ENCODE results near the gene MYNN. TPM values are rescaled to one million over a fixed set of nuclear protein-coding genes. Genes with fewer than 3 reads are reported as not detected.
"Not testable (repeated sequence)": the region's sequence is repeated elsewhere in the genome, so short reads cannot be mapped to it uniquely, and the experiment has no call there.

Gene MYNN
- total RNA-seq (ENCODE audit: unreplicated experiment): 13.0 TPM
- long read RNA-seq, full-length matches to known transcripts: 8 of 17 reads
- long read RNA-seq, partial matches to known transcripts: 4 of 17 reads
- long read RNA-seq, other reads (novel, unspliced or antisense): 5 of 17 reads

DNA sequence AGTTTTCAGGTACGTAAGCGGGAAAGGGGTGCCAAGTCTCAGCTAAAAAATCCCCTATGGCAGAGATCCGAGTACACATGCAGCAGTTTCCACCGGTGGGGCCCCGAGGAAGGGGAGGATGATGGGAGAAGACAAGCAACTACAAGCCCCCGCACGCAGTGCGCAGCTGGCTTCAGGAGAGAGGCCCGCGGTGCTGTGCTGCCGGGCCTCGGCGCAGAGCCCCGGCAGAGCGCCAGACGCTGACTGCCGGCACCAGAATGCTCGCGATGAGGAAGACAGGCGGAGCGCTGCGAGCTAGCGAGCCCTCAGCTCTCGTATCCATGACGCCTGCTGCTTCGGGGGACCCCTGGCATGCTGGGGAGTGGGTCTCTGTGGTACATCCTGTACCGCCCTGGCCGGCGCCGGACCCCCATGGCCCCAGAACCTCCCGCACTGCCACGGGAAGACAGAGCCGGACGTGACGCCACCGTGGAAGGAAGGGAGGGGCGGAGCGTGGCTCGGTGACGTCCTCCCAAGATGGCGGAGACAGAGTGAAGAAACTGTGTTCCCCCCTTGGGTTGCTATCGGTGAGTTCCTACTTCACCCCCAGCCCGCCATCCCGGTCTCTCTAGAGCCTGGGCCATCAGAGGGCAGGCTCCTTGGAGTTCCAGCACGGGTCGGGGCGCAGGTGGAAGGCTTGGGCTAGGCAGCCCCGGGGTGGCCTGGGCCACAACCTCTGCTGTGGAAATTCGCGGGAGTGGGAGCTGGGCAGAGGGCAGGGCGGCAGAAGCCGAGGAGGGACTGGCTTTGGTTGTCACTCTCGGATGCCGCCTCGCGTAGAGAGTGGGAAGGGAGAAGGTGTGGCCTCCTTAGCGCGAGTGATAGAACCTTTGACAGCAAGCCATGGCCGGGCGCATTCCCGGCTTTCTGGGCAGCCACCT is at the start of gene MYNN:
TSS of gene MYNN (plus strand) at position 500 of the 920 bp plus-strand sequence. CDS start 900 bp downstream, outside the sequence.
- peak within 1 kb of the TSS; percentile 99 for H3K27ac Mint-ChIP-seq (ENCODE audit: unreplicated experiment)
- peak within 1 kb of the TSS; percentile 99 for H3K4me3 Mint-ChIP-seq (ENCODE audit: unreplicated experiment)
- peaks cover 26% of the 10 kb centered on the region for H3K36me3 Mint-ChIP-seq (ENCODE audit: low read depth, unreplicated experiment)
- TF ChIP-seq, protein P1, sequence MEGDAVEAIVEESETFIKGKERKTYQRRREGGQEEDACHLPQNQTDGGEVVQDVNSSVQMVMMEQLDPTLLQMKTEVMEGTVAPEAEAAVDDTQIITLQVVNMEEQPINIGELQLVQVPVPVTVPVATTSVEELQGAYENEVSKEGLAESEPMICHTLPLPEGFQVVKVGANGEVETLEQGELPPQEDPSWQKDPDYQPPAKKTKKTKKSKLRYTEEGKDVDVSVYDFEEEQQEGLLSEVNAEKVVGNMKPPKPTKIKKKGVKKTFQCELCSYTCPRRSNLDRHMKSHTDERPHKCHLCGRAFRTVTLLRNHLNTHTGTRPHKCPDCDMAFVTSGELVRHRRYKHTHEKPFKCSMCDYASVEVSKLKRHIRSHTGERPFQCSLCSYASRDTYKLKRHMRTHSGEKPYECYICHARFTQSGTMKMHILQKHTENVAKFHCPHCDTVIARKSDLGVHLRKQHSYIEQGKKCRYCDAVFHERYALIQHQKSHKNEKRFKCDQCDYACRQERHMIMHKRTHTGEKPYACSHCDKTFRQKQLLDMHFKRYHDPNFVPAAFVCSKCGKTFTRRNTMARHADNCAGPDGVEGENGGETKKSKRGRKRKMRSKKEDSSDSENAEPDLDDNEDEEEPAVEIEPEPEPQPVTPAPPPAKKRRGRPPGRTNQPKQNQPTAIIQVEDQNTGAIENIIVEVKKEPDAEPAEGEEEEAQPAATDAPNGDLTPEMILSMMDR (IDR thresholded peaks at IDR 0.05; ENCODE audit: unreplicated experiment): no peak
- H3K4me1 Mint-ChIP-seq (ENCODE audit: unreplicated experiment): peaks cover 15% of the 10 kb centered on the region
- H3K27me3 Mint-ChIP-seq (ENCODE audit: unreplicated experiment): peaks cover 15% of the 10 kb centered on the region
- DNase-seq (ENCODE audit: low spot score): peak; percentile 88
- no peaks in the 10 kb centered on the region for H3K9me3 Mint-ChIP-seq (ENCODE audit: unreplicated experiment)

DNA sequence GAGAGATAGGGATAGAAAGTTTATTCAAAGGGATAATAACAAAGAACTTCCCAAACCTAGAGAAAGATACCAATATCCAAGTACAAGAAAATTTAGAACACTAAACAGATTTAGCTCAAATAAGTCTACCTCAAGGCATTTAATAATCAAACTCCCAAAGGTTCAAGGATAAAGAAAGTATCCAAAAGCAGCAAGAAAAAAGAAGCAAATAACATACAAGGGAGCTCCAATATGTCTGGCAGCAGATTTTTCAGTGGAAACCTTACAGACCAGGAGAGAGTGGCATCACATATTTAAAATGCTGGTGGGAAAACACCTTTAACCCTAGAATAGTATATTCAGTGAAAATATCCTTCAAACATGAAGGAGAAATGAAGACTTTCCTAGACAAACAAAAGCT is 41.3 kb upstream of the MYNN start:
- not testable (repeated sequence) for H3K4me1 Mint-ChIP-seq (ENCODE audit: unreplicated experiment); H3K36me3 Mint-ChIP-seq (ENCODE audit: low read depth, unreplicated experiment); DNase-seq (ENCODE audit: low spot score); H3K9me3 Mint-ChIP-seq (ENCODE audit: unreplicated experiment); H3K27ac Mint-ChIP-seq (ENCODE audit: unreplicated experiment); H3K27me3 Mint-ChIP-seq (ENCODE audit: unreplicated experiment); H3K4me3 Mint-ChIP-seq (ENCODE audit: unreplicated experiment)

- no peak for DNase-seq (ENCODE audit: low spot score)
- H3K4me1 Mint-ChIP-seq (ENCODE audit: unreplicated experiment): no peaks in the 10 kb centered on the region
- no peaks in the 10 kb centered on the region for H3K9me3 Mint-ChIP-seq (ENCODE audit: unreplicated experiment)
- H3K4me3 Mint-ChIP-seq (ENCODE audit: unreplicated experiment): no peak overlapping the region
- H3K27me3 Mint-ChIP-seq (ENCODE audit: unreplicated experiment): peaks cover 2% of the 10 kb centered on the region
- no peak overlapping the region for H3K27ac Mint-ChIP-seq (ENCODE audit: unreplicated experiment)
- H3K36me3 Mint-ChIP-seq (ENCODE audit: low read depth, unreplicated experiment): no peaks in the 10 kb centered on the region
- TF ChIP-seq, protein P1 (IDR thresholded peaks at IDR 0.05; ENCODE audit: unreplicated experiment): no peak
Measured at GRCh38 chr3:169739067-169739466, 34.1 kb upstream of the MYNN start.

DNA sequence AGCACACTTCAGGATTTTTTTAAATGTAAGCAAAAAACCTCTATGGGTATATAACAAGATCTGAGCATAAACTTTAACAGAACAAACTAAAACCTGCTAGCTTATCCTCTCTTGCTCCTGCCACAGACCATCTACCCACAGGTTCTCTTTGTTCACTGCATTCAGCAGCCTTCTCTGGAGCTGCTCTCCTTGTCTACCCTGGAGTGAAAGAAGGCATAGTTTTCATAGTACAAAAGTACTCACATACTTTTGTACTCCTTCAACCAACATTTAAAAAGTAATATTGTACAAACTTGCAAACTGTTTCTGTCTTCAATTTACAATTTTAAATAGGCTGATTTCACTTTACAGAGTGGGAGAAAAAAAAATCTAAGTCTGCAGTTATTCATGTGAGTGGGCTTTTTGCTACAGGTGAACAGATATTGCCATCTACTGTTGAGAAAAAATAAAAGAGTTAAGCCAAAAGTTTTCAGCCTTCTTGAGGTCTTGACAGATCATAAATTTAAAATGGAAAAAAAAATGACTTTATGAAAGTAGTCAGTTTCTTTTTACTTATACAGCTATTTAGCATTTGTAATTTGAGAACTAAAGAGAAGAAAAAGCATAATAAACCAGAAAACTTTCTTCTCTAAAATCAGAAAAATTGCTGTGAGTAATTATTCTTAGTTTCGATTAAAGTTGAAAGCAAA is 28.7 kb upstream of the MYNN start:
- no peaks in the 10 kb centered on the region for H3K27me3 Mint-ChIP-seq (ENCODE audit: unreplicated experiment)

GRCh38 chr3:169746924-169747323 is 26.3 kb upstream of the MYNN start:
- Mint-ChIP-seq H3K27me3 (ENCODE audit: unreplicated experiment) (no peaks in the 10 kb centered on the region), H3K36me3 (ENCODE audit: low read depth, unreplicated experiment) (no peaks in the 10 kb centered on the region), H3K9me3 (ENCODE audit: unreplicated experiment) (no peaks in the 10 kb centered on the region), H3K27ac (ENCODE audit: unreplicated experiment) (no peak overlapping the region), H3K4me3 (ENCODE audit: unreplicated experiment) (no peak overlapping the region), H3K4me1 (ENCODE audit: unreplicated experiment) (peaks cover 2% of the 10 kb centered on the region)
- TF ChIP-seq, protein P1 (IDR thresholded peaks at IDR 0.05; ENCODE audit: unreplicated experiment): no peak
- DNase-seq (ENCODE audit: low spot score): no peak

More for the DNA sequence above, 28.7 kb upstream of the MYNN start:
- H3K27ac Mint-ChIP-seq (ENCODE audit: unreplicated experiment): no peak overlapping the region
- TF ChIP-seq, protein P1 (IDR thresholded peaks at IDR 0.05; ENCODE audit: unreplicated experiment): no peak
- H3K4me1 Mint-ChIP-seq (ENCODE audit: unreplicated experiment): no peaks in the 10 kb centered on the region
- DNase-seq (ENCODE audit: low spot score): no peak
- no peaks in the 10 kb centered on the region for H3K9me3 Mint-ChIP-seq (ENCODE audit: unreplicated experiment)
- no peaks in the 10 kb centered on the region for H3K36me3 Mint-ChIP-seq (ENCODE audit: low read depth, unreplicated experiment)
- no peak overlapping the region for H3K4me3 Mint-ChIP-seq (ENCODE audit: unreplicated experiment)
